Stimulated activated CD8-positive, alpha-beta memory T cell treated with anti-CD3 and anti-CD28 coated beads, Interleukin-4, amount 100 ng/mL, for 48 hours (primary cell): ENCODE data around the gene TMEM221.
A peak's percentile ranks its signal among the peaks of the same experiment; 100 is the strongest.

Source experiments
- DNase-seq: peaks from one replicate; pipeline ENCODE4 v3.0.0-alpha.2; 2020

TMEM221 gene

GRCh38 chr19:17436874-17437267, 11.6 kb downstream of the TMEM221 start:
- DNase-seq: no peak

GRCh38 chr19:17436094-17436873, 12.2 kb downstream of the TMEM221 start:
- DNase-seq: no peak

- DNase-seq: no peak
These were observed 13.2 kb downstream of the TMEM221 start for GRCh38 chr19:17435218-17435617.

DNA sequence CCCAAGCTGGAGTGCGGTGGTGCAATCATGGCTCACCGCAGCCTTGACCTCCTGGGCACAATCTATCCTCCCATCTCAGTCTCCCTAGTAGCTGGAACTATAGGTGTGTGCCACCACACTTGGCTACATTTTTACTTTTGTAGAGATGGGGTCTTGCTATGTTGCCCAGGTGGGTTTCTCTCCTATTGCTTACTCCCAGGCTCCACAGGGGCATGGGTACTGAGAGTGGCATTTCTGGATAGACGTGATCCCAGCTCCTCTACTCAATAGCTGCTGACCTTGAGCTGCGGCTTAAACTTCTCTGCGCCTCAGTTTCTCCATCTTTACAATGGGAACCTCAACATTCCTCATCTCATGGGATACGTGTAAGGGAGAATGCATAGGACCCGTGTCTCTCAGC, 17.1 kb downstream of the TMEM221 start:
- DNase-seq: no peak

DNA sequence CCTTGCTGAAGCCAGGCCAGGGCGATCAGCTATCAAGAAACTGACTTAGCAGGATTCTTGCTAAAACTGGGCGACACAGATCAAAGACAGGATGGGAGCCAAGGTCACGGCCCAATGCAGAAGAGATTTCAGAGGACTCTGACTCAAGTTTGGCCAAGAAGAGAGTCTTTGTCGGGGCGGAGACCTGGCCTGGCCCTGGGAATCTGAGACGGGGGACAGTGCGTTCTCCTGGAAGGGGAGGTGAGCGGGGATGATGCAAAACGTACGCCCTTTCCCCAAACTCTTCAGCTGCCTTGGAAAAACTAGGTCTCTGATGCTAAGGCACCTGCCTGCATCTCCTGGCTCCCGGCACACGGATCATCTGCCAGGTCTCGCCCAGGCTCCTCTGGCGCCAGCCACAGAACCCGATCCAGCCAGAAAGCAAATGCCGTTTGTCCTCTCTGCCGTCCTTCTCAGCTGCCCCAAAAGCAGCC, 18.8 kb downstream of the TMEM221 start:
- DNase-seq: no peak

DNA sequence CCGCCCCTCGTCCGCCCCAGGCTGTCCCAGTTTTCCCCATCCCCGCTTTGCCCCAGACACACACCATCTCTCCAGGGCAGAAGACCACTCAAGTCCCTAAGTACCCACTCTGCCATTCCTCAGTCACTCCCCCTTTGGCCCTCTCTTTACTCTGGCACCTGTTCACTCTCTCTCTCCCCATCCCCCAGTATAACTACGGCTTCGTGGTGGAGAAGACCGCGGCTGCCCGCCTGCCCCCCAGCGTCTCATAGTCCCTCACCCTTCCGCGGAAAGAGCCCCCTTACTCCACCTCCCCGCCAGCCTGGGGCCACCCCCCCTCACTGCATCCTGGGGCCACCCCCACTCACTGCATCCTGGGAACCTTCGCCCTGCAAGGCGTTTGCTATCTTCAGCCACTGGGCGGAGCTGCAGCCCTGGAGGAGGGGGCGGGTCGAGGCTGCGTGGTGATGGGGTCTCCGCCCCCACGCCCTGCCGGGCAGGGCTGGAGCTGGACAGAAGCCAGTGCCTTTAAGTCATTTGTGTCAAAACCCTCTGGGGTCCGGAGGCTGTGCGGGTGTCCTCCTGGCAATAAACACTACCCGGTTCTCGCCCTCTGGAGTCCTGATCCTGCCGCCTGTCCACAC, 23.6 kb downstream of the TMEM221 start:
- peak; percentile 61 for DNase-seq

DNA sequence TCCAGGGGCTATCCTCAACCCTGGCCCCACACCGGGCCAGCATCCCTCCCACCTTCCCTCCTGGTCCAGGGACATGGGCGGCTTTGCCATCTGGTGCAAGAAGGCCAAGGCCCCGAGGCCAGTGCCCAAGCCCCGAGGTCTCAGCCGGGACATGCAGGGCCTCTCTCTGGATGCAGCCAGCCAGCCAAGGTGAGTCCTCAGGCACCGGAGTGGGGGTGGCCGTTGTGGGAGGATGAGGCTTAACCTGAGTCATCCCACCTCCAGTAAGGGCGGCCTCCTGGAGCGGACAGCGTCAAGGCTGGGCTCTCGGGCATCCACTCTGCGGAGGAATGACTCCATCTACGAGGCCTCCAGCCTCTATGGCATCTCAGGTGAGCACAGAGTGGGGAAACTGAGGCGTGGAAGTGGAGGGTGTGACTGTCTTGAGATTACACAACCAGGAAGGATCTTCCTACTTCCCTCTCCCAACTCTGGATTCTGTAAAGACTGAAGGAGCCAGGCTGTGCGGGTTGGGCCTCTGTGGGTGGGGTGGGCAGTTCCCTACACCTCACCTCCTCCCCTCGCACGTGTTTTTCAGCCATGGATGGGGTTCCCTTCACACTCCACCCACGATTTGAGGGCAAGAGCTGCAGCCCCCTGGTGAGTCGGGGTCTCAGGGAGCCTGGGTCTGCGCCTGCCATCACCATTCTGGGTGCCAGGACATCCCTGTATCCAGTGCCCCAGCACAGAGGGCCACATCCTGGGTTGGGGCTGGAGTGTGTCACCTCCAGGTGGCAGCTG, 24.8 kb downstream of the TMEM221 start:
- DNase-seq: no peak

DNA sequence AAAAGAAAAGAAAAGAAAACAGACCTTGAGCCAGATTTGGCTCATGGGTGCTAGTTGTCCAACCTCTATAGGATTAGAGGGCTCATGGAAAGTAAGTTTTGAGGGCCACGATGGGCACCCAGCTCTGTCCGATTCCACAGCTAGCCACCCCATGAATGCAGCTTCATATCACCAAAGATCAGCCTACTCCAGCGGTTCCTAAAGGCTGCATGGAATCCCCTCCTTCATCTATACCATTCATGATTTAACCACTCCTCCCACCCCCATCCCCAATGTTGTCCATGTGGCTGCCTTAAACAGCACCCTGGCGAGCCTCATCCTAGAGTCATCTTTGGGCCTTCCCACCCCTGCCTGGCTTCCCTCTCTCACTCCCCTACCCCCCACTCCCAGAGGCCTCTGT, 26.5 kb downstream of the TMEM221 start:
- DNase-seq: no peak

- peak; percentile 59 for DNase-seq
These were observed 28.0 kb downstream of the TMEM221 start for GRCh38 chr19:17420475-17420924.

- peak; percentile 95 for DNase-seq
These were observed 28.6 kb downstream of the TMEM221 start, which contains the start of gene MVB12A for GRCh38 chr19:17419621-17420474. TSS of gene MVB12A (plus strand) at chr19:17420047. CDS start at chr19:17420136, 89 bp downstream.

DNA sequence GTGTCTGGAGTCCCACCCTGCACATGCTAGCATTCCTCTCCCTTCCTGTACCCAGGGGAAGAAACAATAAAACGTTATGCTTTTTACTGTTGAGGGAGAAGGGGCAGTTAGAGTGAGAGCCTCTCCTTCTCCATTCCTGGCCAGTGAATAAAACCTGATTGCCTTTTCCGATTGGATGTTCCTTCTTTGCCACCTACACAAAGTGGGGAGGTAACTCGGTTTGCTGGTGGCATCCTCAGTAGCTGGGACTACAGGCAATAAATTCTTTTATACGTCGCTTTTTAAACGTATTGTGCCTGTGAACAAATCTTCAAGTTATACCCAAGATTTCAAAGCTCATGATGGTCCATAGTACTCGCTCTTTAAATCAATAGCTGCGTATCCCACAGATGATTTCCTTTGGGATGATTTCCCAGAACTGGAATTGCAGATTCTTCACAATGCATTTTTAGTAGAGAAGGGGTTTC, 29.3 kb downstream of the TMEM221 start:
- no peak for DNase-seq

GRCh38 chr19:17418710-17419109, 29.8 kb downstream of the TMEM221 start:
- DNase-seq: no peak

DNA sequence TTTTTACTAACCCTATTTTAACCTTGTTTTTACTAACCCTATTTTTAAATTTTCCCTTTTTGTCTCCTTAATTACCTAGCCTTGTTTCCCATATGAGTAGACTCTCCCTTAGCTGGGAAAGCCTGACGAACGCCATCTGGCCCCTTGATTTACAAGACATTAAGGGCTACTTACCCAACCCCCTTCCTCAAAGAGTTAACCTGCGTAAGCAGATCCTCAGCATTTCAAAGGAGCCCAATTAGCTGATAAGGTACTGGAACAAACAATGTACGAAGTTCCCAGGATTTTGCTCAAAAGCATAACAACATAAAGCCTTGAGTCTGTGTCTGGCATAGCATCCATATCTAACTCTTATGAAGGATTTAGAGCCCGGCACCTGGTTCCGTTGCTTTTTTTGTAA, 33.3 kb downstream of the TMEM221 start:
- no peak for DNase-seq

DNA sequence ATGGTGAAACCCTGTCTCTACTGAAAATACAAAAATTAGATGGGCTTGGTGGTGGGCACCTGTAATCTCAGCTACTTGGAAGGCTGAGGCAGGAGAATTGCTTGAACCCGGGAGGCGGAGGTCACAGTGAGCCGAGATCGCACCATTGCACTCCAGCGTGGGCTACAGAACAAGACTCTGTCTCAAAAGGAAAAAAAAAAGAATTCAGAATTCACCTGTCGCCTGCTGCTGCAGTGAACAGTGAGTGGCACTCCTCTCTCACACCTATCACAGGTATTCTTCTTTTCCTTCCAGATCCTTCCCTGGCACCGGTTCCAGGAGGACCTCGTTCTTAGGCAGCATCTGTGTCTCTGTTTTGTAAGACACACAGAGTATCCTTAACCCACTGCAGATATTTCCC, 34.4 kb downstream of the TMEM221 start:
- DNase-seq: no peak

DNA sequence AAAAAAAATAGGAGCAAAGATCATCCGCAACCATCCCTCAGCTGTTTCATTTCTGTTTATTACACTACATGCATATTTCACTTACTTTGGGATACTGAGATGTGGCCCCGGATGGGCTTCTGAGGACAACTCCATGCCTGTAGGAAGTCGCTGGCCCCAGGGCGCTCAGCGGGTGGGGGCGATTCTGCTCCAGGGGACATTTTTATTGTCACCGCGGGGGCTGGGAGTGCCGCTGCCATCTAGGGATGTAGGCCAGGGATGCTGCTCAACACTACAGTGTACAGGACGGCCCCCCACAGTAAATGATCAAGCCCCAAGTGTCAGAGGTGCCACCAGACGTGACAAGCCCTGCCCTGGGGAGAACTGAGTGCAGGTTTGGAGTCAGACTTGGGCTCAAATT, 36.7 kb downstream of the TMEM221 start:
- DNase-seq: no peak

- DNase-seq: no peak
These were observed 38.5 kb downstream of the TMEM221 start for GRCh38 chr19:17409990-17410389.

GRCh38 chr19:17406887-17407196, 41.6 kb downstream of the TMEM221 start:
- DNase-seq: no peak

DNA sequence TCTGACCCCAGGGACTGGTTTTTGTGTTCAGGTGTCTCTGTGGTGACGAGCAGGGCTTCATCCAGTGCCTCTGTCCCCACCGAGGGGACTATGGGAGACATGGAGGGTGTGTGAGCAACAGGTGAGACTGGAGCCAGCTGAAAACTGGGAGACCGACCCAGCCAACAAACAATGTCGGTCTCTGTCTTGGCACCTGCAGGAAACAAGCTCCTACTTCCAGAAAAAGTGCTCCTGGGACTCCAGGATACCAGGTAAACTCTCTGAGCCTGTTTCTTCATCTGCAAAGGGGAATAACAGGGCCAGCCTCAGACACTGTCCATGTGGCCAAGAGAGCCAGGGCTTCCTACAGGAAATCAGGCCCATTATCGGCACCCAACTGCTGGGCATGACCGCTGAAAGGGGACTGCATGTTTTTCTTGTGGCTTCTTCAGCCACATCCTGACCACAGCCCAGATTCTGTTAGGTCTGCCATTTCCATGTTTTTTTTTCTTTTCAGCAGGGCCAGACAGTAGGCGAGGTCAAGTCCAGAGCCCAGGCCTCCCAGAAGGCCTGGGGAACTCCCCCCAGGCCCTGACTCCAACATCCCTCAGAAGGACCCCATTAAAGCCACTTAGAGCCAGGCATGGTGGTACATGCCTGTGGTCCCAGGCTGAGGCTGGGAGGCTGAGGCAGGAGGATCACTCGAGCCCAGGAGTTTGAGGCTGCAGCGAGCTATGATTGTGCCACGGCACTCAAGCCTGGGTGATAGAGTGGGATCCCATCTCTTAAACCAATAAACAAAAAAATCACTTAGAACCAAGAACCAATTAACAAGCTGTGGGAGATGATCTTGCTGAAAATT, 42.2 kb downstream of the TMEM221 start:
- DNase-seq: peak; percentile 51

GRCh38 chr19:17405250-17406045, 43.0 kb downstream of the TMEM221 start, which contains the start of gene BST2:
TSS of gene BST2 (minus strand) at chr19:17405630. CDS start at chr19:17405575, 55 bp downstream.
- peak; percentile 71 for DNase-seq

GRCh38 chr19:17404621-17405249, 43.7 kb downstream of the TMEM221 start:
- DNase-seq: no peak
